NCI-H524 (cell line): ENCODE data around the gene FAM98A.

ENCODE experiments used
- DNase-seq, 2 experiments: peaks; one replicate each; lab custom pipeline; 2025; lab: John Stamatoyannopoulos, UW

FAM98A gene

GRCh38 chr2:33599175-33599942 is at the start of gene FAM98A:
TSS of gene FAM98A (minus strand) at chr2:33599299. CDS start at chr2:33599221, 78 bp downstream.
- DNase-seq: peak; percentile 99 to 100

GRCh38 chr2:33645861-33646260 is 46.8 kb upstream of the FAM98A start:
- DNase-seq: no peak

- no peak for DNase-seq
These were observed 45.1 kb upstream of the FAM98A start for GRCh38 chr2:33644215-33644614.

GRCh38 chr2:33636001-33636400 is 36.9 kb upstream of the FAM98A start:
- DNase-seq: no peak

GRCh38 chr2:33634261-33634910 is 35.3 kb upstream of the FAM98A start:
- no peak for DNase-seq

- DNase-seq: no peak
These were observed 34.2 kb upstream of the FAM98A start for GRCh38 chr2:33633315-33633714.

- DNase-seq: peak in 1 of 2 experiments; percentile 18
These were observed 33.7 kb upstream of the FAM98A start for GRCh38 chr2:33632831-33633230.

GRCh38 chr2:33628031-33628827 is 29.1 kb upstream of the FAM98A start:
- DNase-seq: no peak

- no peak for DNase-seq
These were observed 19.9 kb upstream of the FAM98A start for GRCh38 chr2:33619028-33619427.

GRCh38 chr2:33617989-33618388 is 18.9 kb upstream of the FAM98A start:
- DNase-seq: no peak

- DNase-seq: no peak
These were observed 18.3 kb upstream of the FAM98A start for GRCh38 chr2:33617401-33617800.

GRCh38 chr2:33616873-33617272 is 17.8 kb upstream of the FAM98A start:
- DNase-seq: no peak

- peak in 1 of 2 experiments; percentile 10 for DNase-seq
These were observed 15.1 kb upstream of the FAM98A start for GRCh38 chr2:33614190-33614589.

GRCh38 chr2:33607905-33608304 is 8.8 kb upstream of the FAM98A start:
- no peak for DNase-seq

- DNase-seq: no peak
These were observed 8.2 kb upstream of the FAM98A start for GRCh38 chr2:33607251-33607721.

GRCh38 chr2:33606622-33607021 is 7.5 kb upstream of the FAM98A start:
- no peak for DNase-seq

GRCh38 chr2:33606100-33606499 is 7.0 kb upstream of the FAM98A start:
- no peak for DNase-seq

GRCh38 chr2:33605056-33605455 is 6.0 kb upstream of the FAM98A start:
- no peak for DNase-seq

- DNase-seq: no peak
These were observed 4.3 kb upstream of the FAM98A start for GRCh38 chr2:33603416-33603815.

- DNase-seq: no peak
These were observed 3.2 kb upstream of the FAM98A start for GRCh38 chr2:33602201-33602830.

GRCh38 chr2:33599943-33600192 is 769 bp upstream of the FAM98A start:
- no peak for DNase-seq

- peak; percentile 62 to 79 for DNase-seq
These were observed 431 bp downstream of the FAM98A start for GRCh38 chr2:33598561-33599174.
